ENCODE measurements around the gene FAM50B.

Gene FAM50B

GRCh38 chr6:3848925-3849605 is at the start of gene FAM50B:
FAM50B (plus strand) TSS chr6:3849373; CDS start chr6:3849812, 439 bp downstream.
- DNase-seq = peak; percentile 90

GRCh38 chr6:3799719-3800118 is 49.5 kb upstream of the FAM50B start:
- no peak for DNase-seq

GRCh38 chr6:3800850-3801591 is 48.2 kb upstream of the FAM50B start:
- DNase-seq = no peak

GRCh38 chr6:3801960-3802359 is 47.2 kb upstream of the FAM50B start:
- DNase-seq = no peak

GRCh38 chr6:3803627-3804468 is 45.3 kb upstream of the FAM50B start:
- no peak for DNase-seq

GRCh38 chr6:3804964-3805363 is 44.2 kb upstream of the FAM50B start:
- no peak for DNase-seq

GRCh38 chr6:3805448-3806123 is 43.6 kb upstream of the FAM50B start:
- no peak for DNase-seq

GRCh38 chr6:3806169-3806922 is 42.8 kb upstream of the FAM50B start:
- no peak for DNase-seq

GRCh38 chr6:3808199-3808598 is 41.0 kb upstream of the FAM50B start:
- DNase-seq = no peak

- no peak for DNase-seq
Measured at GRCh38 chr6:3808759-3809514, 40.2 kb upstream of the FAM50B start.

GRCh38 chr6:3809515-3809891 is 39.7 kb upstream of the FAM50B start:
- no peak for DNase-seq

- no peak for DNase-seq
Measured at GRCh38 chr6:3809982-3810381, 39.2 kb upstream of the FAM50B start.

- no peak for DNase-seq
Measured at GRCh38 chr6:3811191-3811590, 38.0 kb upstream of the FAM50B start.

- no peak for DNase-seq
Measured at GRCh38 chr6:3812596-3812995, 36.6 kb upstream of the FAM50B start.

GRCh38 chr6:3813150-3813780 is 35.9 kb upstream of the FAM50B start:
- DNase-seq = no peak

GRCh38 chr6:3813918-3814317 is 35.3 kb upstream of the FAM50B start:
- DNase-seq = no peak

- DNase-seq = no peak
Measured at GRCh38 chr6:3814539-3814938, 34.6 kb upstream of the FAM50B start.

- no peak for DNase-seq
Measured at GRCh38 chr6:3816251-3816650, 32.9 kb upstream of the FAM50B start.

GRCh38 chr6:3819161-3820110 is 29.7 kb upstream of the FAM50B start:
- no peak for DNase-seq

GRCh38 chr6:3820563-3820962 is 28.6 kb upstream of the FAM50B start:
- no peak for DNase-seq
